Adrenal gland (tissue), 12 donors: ENCODE measurements around the gene OSBPL6. TPM values are rescaled to one million over a fixed set of nuclear protein-coding genes. Genes with fewer than 3 reads are reported as not detected.

Experiments
- DNase-seq, 7 donors: peaks; one replicate each; pipeline ENCODE4 v3.0.0-alpha.2; 2019 to 2020
- H3K27ac ChIP-seq, 5 donors: fragments of 200-600 bp; sonication (generic) in 4 of 5; 1 replicate in 3 of 5; 2 replicates in 2 of 5; pipeline versions ENCODE4 v1.5.1 to v1.8.0; 2016 to 2020; ENCODE audit warnings: mild to moderate bottlenecking in 1 of 5
- H3K27me3 ChIP-seq: fragments of 200-600 bp; 2 replicates; pipeline ENCODE4 v1.8.0; 2021
- H3K36me3 ChIP-seq, 2 donors: fragments of 200-600 bp; replicated peaks in 1 of 2; 1 replicate in 1 of 2; 2 replicates in 1 of 2; pipeline versions ENCODE4 v1.5.1 to v1.8.0; 2018 to 2022
- H3K4me1 ChIP-seq, 2 donors: fragments of 200-600 bp; replicated peaks in 1 of 2; 1 replicate in 1 of 2; 2 replicates in 1 of 2; pipeline versions ENCODE4 v1.5.1 to v1.8.0; 2018 to 2021
- H3K4me3 ChIP-seq, 4 donors: fragments of 200-600 bp; sonication (generic) in 3 of 4; one replicate each; pipeline ENCODE4 v1.5.1; 2016 to 2018
- H3K9me3 ChIP-seq, 3 donors: fragments of 200-600 bp; sonication (generic) in 1 of 3; replicated peaks in 1 of 3; 1 replicate in 2 of 3; 2 replicates in 1 of 3; pipeline versions ENCODE4 v1.5.1 to v1.8.0; 2016 to 2021
- CTCF ChIP-seq, 6 experiments: fragments of 450-650 bp in 4 of 6; fragments of 200-600 bp in 2 of 6; sonication (generic) in 1 of 6; IDR thresholded peaks; 1 replicate in 5 of 6; 2 replicates in 1 of 6; pipeline versions ENCODE4 v1.5.1 to v1.8.0; 2016 to 2021; ENCODE audit warnings: antibody characterized with exemption in 6 of 6, mild to moderate bottlenecking in 2 of 6, moderate library complexity in 1 of 6
- POLR2A ChIP-seq, 2 donors: fragments of 450-650 bp; IDR thresholded peaks; one replicate each; pipeline ENCODE4 v1.6.1; 2017; ENCODE audit warnings: antibody characterized with exemption in 2 of 2, mild to moderate bottlenecking in 2 of 2, moderate library complexity in 1 of 2
- WGBS, 4 donors: extraction: QIAGEN DNeasy Blood & Tissue Kit in 2 of 4; methylation state at CpG; one replicate each; pipeline versions ENCODE4 v1.1.5 to v1.1.7; 2013 to 2017; 5-methylcytosine and 5-hydroxymethylcytosine counted together
- intact Hi-C, 2 donors: fragments of 100-400 bp; cut with DNase I; formaldehyde crosslinking; loops; one replicate each; pipeline versions ENCODE4 v1.14.1 to v1.15.0; 2022 to 2023
- polyA plus RNA-seq, 3 donors: library from polyadenylated mRNA; stranded (reverse); fragments of 200-250 nt in 2 of 3; fragments of 350-450 nt in 1 of 3; fragmentation: Illumina TruSeq in 1 of 3; extraction: RNeasy Lipid Tissue Mini Kit (QIAGEN cat#74804) in 1 of 3; gene quantifications; one replicate each; pipeline ENCODE4 v1.2.3, GENCODE V29; 2013 to 2014
- total RNA-seq, 9 donors: library from RNA; depleted of rRNA in 4 of 9; stranded (reverse); fragments of >200 nt in 4 of 9; fragments of 120-200 nt in 1 of 9; fragmentation: NEBNext Ultra II Directional in 1 of 9; extraction: Animal tissue kit (Norgen Biotek cat#: 25700) in 1 of 9; gene quantifications; one replicate each; pipeline versions ENCODE4 v1.1.0 to v1.2.4, GENCODE V29; 2013 to 2023
- donor health status: healthy with polysubstance abuse.
- donor health status: Bipolar disorder and iron deficiency.
- donor health status: DM: yes; HTN: yes; CAD: no.
- donor health status: DM: no; HTN: no; CAD: no.
- donor health status: DM: no; HTN: no; CAD: no.
- donor health status: DM: yes; HTN: yes; CAD: no.

The OSBPL6 gene
- total and polyA plus RNA-seq, 12 donors: 0.16 to 12.0 (median 0.98) TPM; not detected in 1

- H3K4me3 ChIP-seq: no peak overlapping the region
- 75 to 83% (median 80%) methylated on average over 1 of the region's 1 CpG for WGBS, 4 donors
- no peak for DNase-seq
- H3K27ac ChIP-seq: no peak overlapping the region
- H3K27me3 ChIP-seq: no peaks in the 10 kb centered on the region
- H3K4me1 ChIP-seq: no peaks in the 10 kb centered on the region
- TF ChIP-seq POLR2A (IDR thresholded peaks at IDR 0.05) (no peak), CTCF (IDR thresholded peaks at IDR 0.05) (no peak)
- no peaks in the 10 kb centered on the region for H3K36me3 ChIP-seq
- H3K9me3 ChIP-seq: no peaks in the 10 kb centered on the region
- intact Hi-C loops: no loop called here
These were observed 52.9 kb downstream of the OSBPL6 start for GRCh38 chr2:178247250-178247649.

GRCh38 chr2:178250429-178250828 is 56.1 kb downstream of the OSBPL6 start:
- intact Hi-C loops: no loop called here
- Histone ChIP-seq H3K9me3 (no peaks in the 10 kb centered on the region), H3K27ac (no peak overlapping the region), H3K4me1 (no peaks in the 10 kb centered on the region), H3K36me3 (no peaks in the 10 kb centered on the region), H3K4me3 (no peak overlapping the region), H3K27me3 (no peaks in the 10 kb centered on the region)
- WGBS, 4 donors: 66 to 82% (median 73%) methylated on average over 6 of the region's 6 CpGs
- no peak for DNase-seq
- no peak for TF ChIP-seq CTCF (IDR thresholded peaks at IDR 0.05)
- no peak for TF ChIP-seq POLR2A (IDR thresholded peaks at IDR 0.05)

GRCh38 chr2:178251151-178251955 is 57.0 kb downstream of the OSBPL6 start:
- 75 to 87% (median 78%) methylated on average over 7 of the region's 7 CpGs for WGBS, 4 donors
- Histone ChIP-seq H3K4me3 (no peak overlapping the region), H3K36me3 (no peaks in the 10 kb centered on the region), H3K27ac (no peak overlapping the region), H3K27me3 (no peaks in the 10 kb centered on the region), H3K9me3 (no peaks in the 10 kb centered on the region), H3K4me1 (no peaks in the 10 kb centered on the region)
- intact Hi-C loops: no loop called here
- TF ChIP-seq POLR2A (IDR thresholded peaks at IDR 0.05) (no peak), CTCF (IDR thresholded peaks at IDR 0.05) (no peak)
- DNase-seq: no peak

- intact Hi-C loops: no loop called here
- 70 to 83% (median 76%) methylated on average over 6 of the region's 6 CpGs for WGBS, 4 donors
- TF ChIP-seq CTCF (IDR thresholded peaks at IDR 0.05) (no peak), POLR2A (IDR thresholded peaks at IDR 0.05) (no peak)
- Histone ChIP-seq H3K4me3 (no peak overlapping the region), H3K27me3 (no peaks in the 10 kb centered on the region), H3K27ac (no peak overlapping the region), H3K4me1 (no peaks in the 10 kb centered on the region), H3K36me3 (no peaks in the 10 kb centered on the region), H3K9me3 (no peaks in the 10 kb centered on the region)
- no peak for DNase-seq
These were observed 62.2 kb downstream of the OSBPL6 start for GRCh38 chr2:178256382-178257042.
